Measurements from ENCODE around the gene CCDC138.

DNA sequence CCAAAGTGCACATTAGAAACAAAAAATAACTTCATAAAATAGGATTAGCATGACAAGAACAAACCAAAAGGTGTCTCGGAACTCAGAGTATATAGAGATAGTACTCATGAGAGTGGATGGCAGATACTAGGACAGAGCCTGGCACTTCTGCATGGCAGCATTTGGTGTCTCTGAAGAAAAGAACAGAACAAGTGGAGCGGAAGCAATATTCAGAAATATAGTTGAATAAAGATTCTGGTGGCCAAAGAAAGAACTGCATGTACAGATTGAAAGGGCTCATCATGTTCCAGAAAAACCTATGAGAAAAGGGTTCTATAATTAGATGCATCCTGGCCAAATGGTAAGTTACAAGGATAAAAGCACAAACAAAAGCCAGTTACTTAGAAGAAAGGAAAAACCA is 90.9 kb downstream of the CCDC138 start:
- TF ChIP-seq, protein P1, sequence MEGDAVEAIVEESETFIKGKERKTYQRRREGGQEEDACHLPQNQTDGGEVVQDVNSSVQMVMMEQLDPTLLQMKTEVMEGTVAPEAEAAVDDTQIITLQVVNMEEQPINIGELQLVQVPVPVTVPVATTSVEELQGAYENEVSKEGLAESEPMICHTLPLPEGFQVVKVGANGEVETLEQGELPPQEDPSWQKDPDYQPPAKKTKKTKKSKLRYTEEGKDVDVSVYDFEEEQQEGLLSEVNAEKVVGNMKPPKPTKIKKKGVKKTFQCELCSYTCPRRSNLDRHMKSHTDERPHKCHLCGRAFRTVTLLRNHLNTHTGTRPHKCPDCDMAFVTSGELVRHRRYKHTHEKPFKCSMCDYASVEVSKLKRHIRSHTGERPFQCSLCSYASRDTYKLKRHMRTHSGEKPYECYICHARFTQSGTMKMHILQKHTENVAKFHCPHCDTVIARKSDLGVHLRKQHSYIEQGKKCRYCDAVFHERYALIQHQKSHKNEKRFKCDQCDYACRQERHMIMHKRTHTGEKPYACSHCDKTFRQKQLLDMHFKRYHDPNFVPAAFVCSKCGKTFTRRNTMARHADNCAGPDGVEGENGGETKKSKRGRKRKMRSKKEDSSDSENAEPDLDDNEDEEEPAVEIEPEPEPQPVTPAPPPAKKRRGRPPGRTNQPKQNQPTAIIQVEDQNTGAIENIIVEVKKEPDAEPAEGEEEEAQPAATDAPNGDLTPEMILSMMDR (IDR thresholded peaks at IDR 0.05), result no peak
- TF ChIP-seq POLR2A (IDR thresholded peaks at IDR 0.05), result no peak

Measured in lower leg skin (tissue), 3 donors.